Activated CD4-positive, alpha-beta T cell treated with anti-CD3 and anti-CD28 coated beads, Interleukin-2, amount 10 ng/mL, durations not matched to agents 24 days and 14 days (primary cell): ENCODE results near the gene RGS12. TPM values are rescaled to one million over a fixed set of nuclear protein-coding genes. Genes with fewer than 3 reads are reported as not detected.

ENCODE experiments used
- DNase-seq: peaks from one replicate; pipeline ENCODE4 v3.0.0; 2022
- H3K27ac Mint-ChIP-seq: one replicate; pipeline ENCODE4 v1.8.0; 2022; ENCODE audit warnings: mild to moderate bottlenecking, mixed read lengths
- H3K27me3 Mint-ChIP-seq: one replicate; pipeline ENCODE4 v1.8.0; 2022; ENCODE audit warnings: mixed read lengths
- H3K36me3 Mint-ChIP-seq: one replicate; pipeline ENCODE4 v1.8.0; 2022; ENCODE audit warnings: low read depth, mild to moderate bottlenecking, mixed read lengths
- H3K4me1 Mint-ChIP-seq: one replicate; pipeline ENCODE4 v1.8.0; 2021; ENCODE audit warnings: mixed read lengths
- H3K4me3 Mint-ChIP-seq: one replicate; pipeline ENCODE4 v1.8.0; 2022; ENCODE audit warnings: mild to moderate bottlenecking, moderate library complexity, mixed read lengths
- H3K9me3 Mint-ChIP-seq: one replicate; pipeline ENCODE4 v1.8.0; 2021; ENCODE audit warnings: mixed read lengths
- intact Hi-C: fragments of 100-400 bp; cut with micrococcal nuclease; formaldehyde crosslinking; loops from one replicate; pipeline ENCODE4 v1.15.1; 2023
- total RNA-seq: library from RNA; stranded (reverse); gene quantifications from 2 replicates; pipeline ENCODE4 v1.2.3, GENCODE V29; 2022

RGS12 gene
- total RNA-seq, 1 donor from 2014 or later = 3.3 TPM

- H3K36me3 Mint-ChIP-seq = no peaks in the 10 kb centered on the region
- peaks cover 2% of the 10 kb centered on the region for H3K4me1 Mint-ChIP-seq
- H3K9me3 Mint-ChIP-seq = no peaks in the 10 kb centered on the region
- H3K4me3 Mint-ChIP-seq = no peak overlapping the region
- no peak for DNase-seq
- no peaks in the 10 kb centered on the region for H3K27me3 Mint-ChIP-seq
- intact Hi-C loops = no loop called here
- no peak overlapping the region for H3K27ac Mint-ChIP-seq
Observed at GRCh38 chr4:3250438-3250955, 42.3 kb upstream of the RGS12 start.

GRCh38 chr4:3250956-3251690 is 41.7 kb upstream of the RGS12 start:
- H3K27ac Mint-ChIP-seq = no peak overlapping the region

GRCh38 chr4:3251691-3252479 is 40.9 kb upstream of the RGS12 start:
- Mint-ChIP-seq H3K9me3 (no peaks in the 10 kb centered on the region), H3K36me3 (no peaks in the 10 kb centered on the region), H3K4me3 (no peak overlapping the region), H3K4me1 (peaks cover 2% of the 10 kb centered on the region), H3K27me3 (no peaks in the 10 kb centered on the region), H3K27ac (no peak overlapping the region)
- intact Hi-C loops = no loop called here
- no peak for DNase-seq

More at GRCh38 chr4:3250956-3251690, 41.7 kb upstream of the RGS12 start:
- H3K27me3 Mint-ChIP-seq = no peaks in the 10 kb centered on the region
- no peaks in the 10 kb centered on the region for H3K36me3 Mint-ChIP-seq
- DNase-seq = no peak
- no peak overlapping the region for H3K4me3 Mint-ChIP-seq
- no peaks in the 10 kb centered on the region for H3K9me3 Mint-ChIP-seq
- intact Hi-C loops = no loop called here
- H3K4me1 Mint-ChIP-seq = peaks cover 2% of the 10 kb centered on the region

- Mint-ChIP-seq H3K4me3 (no peak overlapping the region), H3K27ac (no peak overlapping the region), H3K27me3 (no peaks in the 10 kb centered on the region), H3K9me3 (no peaks in the 10 kb centered on the region), H3K36me3 (no peaks in the 10 kb centered on the region), H3K4me1 (peaks cover 2% of the 10 kb centered on the region)
- no peak for DNase-seq
- intact Hi-C loops = no loop called here
Observed at GRCh38 chr4:3252480-3252828, 40.4 kb upstream of the RGS12 start.

- intact Hi-C loops = no loop called here
- H3K4me3 Mint-ChIP-seq = no peak overlapping the region
- H3K36me3 Mint-ChIP-seq = no peaks in the 10 kb centered on the region
- H3K9me3 Mint-ChIP-seq = no peaks in the 10 kb centered on the region
- no peaks in the 10 kb centered on the region for H3K27me3 Mint-ChIP-seq
- DNase-seq = no peak
- H3K4me1 Mint-ChIP-seq = peaks cover 2% of the 10 kb centered on the region
- no peak overlapping the region for H3K27ac Mint-ChIP-seq
Observed at GRCh38 chr4:3252831-3253641, 39.8 kb upstream of the RGS12 start.

- H3K27ac Mint-ChIP-seq = no peak overlapping the region
Observed at GRCh38 chr4:3253808-3254207, 39.0 kb upstream of the RGS12 start.

GRCh38 chr4:3254302-3255131 is 38.3 kb upstream of the RGS12 start:
- DNase-seq = no peak
- H3K9me3 Mint-ChIP-seq = no peaks in the 10 kb centered on the region
- intact Hi-C loops = no loop called here
- peaks cover 2% of the 10 kb centered on the region for H3K4me1 Mint-ChIP-seq
- H3K27me3 Mint-ChIP-seq = no peaks in the 10 kb centered on the region
- no peak overlapping the region for H3K27ac Mint-ChIP-seq
- no peaks in the 10 kb centered on the region for H3K36me3 Mint-ChIP-seq
- H3K4me3 Mint-ChIP-seq = no peak overlapping the region

More at GRCh38 chr4:3253808-3254207, 39.0 kb upstream of the RGS12 start:
- H3K4me1 Mint-ChIP-seq = peaks cover 2% of the 10 kb centered on the region
- no peaks in the 10 kb centered on the region for H3K9me3 Mint-ChIP-seq
- no peak for DNase-seq
- no peak overlapping the region for H3K4me3 Mint-ChIP-seq
- H3K36me3 Mint-ChIP-seq = no peaks in the 10 kb centered on the region
- H3K27me3 Mint-ChIP-seq = no peaks in the 10 kb centered on the region
- intact Hi-C loops = no loop called here

GRCh38 chr4:3255611-3256186 is 37.1 kb upstream of the RGS12 start:
- Mint-ChIP-seq H3K27me3 (no peaks in the 10 kb centered on the region), H3K36me3 (no peaks in the 10 kb centered on the region), H3K4me1 (peaks cover 2% of the 10 kb centered on the region), H3K27ac (no peak overlapping the region), H3K4me3 (no peak overlapping the region), H3K9me3 (no peaks in the 10 kb centered on the region)
- intact Hi-C loops = no loop called here
- DNase-seq = no peak

- Mint-ChIP-seq H3K9me3 (no peaks in the 10 kb centered on the region), H3K27me3 (no peaks in the 10 kb centered on the region), H3K27ac (no peak overlapping the region), H3K36me3 (no peaks in the 10 kb centered on the region), H3K4me1 (no peaks in the 10 kb centered on the region), H3K4me3 (no peak overlapping the region)
- DNase-seq = no peak
- intact Hi-C loops = no loop called here
Observed at GRCh38 chr4:3256230-3257102, 36.4 kb upstream of the RGS12 start.

GRCh38 chr4:3257103-3257555 is 35.7 kb upstream of the RGS12 start:
- DNase-seq = no peak
- no peak overlapping the region for H3K4me3 Mint-ChIP-seq
- H3K27ac Mint-ChIP-seq = no peak overlapping the region
- H3K36me3 Mint-ChIP-seq = no peaks in the 10 kb centered on the region
- no peaks in the 10 kb centered on the region for H3K4me1 Mint-ChIP-seq
- intact Hi-C loops = no loop called here
- no peaks in the 10 kb centered on the region for H3K9me3 Mint-ChIP-seq
- no peaks in the 10 kb centered on the region for H3K27me3 Mint-ChIP-seq

- Mint-ChIP-seq H3K36me3 (no peaks in the 10 kb centered on the region), H3K27me3 (no peaks in the 10 kb centered on the region), H3K4me1 (no peaks in the 10 kb centered on the region), H3K27ac (no peak overlapping the region), H3K9me3 (no peaks in the 10 kb centered on the region), H3K4me3 (no peak overlapping the region)
- DNase-seq = no peak
- intact Hi-C loops = no loop called here
Observed at GRCh38 chr4:3257556-3258482, 35.0 kb upstream of the RGS12 start.
